Glomerular visceral epithelial cell (primary cell): ENCODE results near the gene TTC33.
"Not testable (repeated sequence)": the region's sequence is repeated elsewhere in the genome, so short reads cannot be mapped to it uniquely, and the experiment has no call there.

ENCODE experiments used
- DNase-seq: peaks from one replicate; pipeline ENCODE4 v3.0.0-alpha.2; 2016; ENCODE audit errors: extremely low spot score

TTC33 gene

GRCh38 chr5:40717281-40717680 lies 38.5 kb downstream of the TTC33 start:
- DNase-seq = no peak

- no peak for DNase-seq
These were observed 39.2 kb downstream of the TTC33 start for GRCh38 chr5:40716590-40716989.

- no peak for DNase-seq
These were observed 39.8 kb downstream of the TTC33 start for GRCh38 chr5:40716000-40716399.

- no peak for DNase-seq
These were observed 41.8 kb downstream of the TTC33 start for GRCh38 chr5:40714001-40714400.

- DNase-seq = not testable (repeated sequence)
These were observed 45.2 kb downstream of the TTC33 start for GRCh38 chr5:40710575-40710974.

GRCh38 chr5:40705484-40705883 lies 50.3 kb downstream of the TTC33 start:
- not testable (repeated sequence) for DNase-seq

- not testable (repeated sequence) for DNase-seq
These were observed 53.7 kb downstream of the TTC33 start for GRCh38 chr5:40702027-40702426.

- DNase-seq = no peak
These were observed 55.5 kb downstream of the TTC33 start for GRCh38 chr5:40700116-40700782.

GRCh38 chr5:40694433-40694832 lies 61.3 kb downstream of the TTC33 start:
- no peak for DNase-seq

- DNase-seq = no peak
These were observed 63.9 kb downstream of the TTC33 start for GRCh38 chr5:40691894-40692293.

- DNase-seq = no peak
These were observed 65.5 kb downstream of the TTC33 start for GRCh38 chr5:40690267-40690666.

GRCh38 chr5:40689438-40689837 lies 66.3 kb downstream of the TTC33 start:
- peak; percentile 84 for DNase-seq

GRCh38 chr5:40688996-40689395 lies 66.8 kb downstream of the TTC33 start:
- no peak for DNase-seq

GRCh38 chr5:40688127-40688761 lies 67.5 kb downstream of the TTC33 start:
- DNase-seq = peak; percentile 90

GRCh38 chr5:40687321-40687720 lies 68.4 kb downstream of the TTC33 start:
- no peak for DNase-seq

GRCh38 chr5:40685976-40686486 lies 69.7 kb downstream of the TTC33 start:
- no peak for DNase-seq

GRCh38 chr5:40685193-40685592 lies 70.6 kb downstream of the TTC33 start:
- DNase-seq = no peak

- no peak for DNase-seq
These were observed 72.5 kb downstream of the TTC33 start for GRCh38 chr5:40683305-40683704.

- no peak for DNase-seq
These were observed 73.4 kb downstream of the TTC33 start for GRCh38 chr5:40682154-40683017.

GRCh38 chr5:40681363-40682153 lies 74.2 kb downstream of the TTC33 start:
- peak; percentile 19 for DNase-seq

GRCh38 chr5:40680741-40681362 lies 74.9 kb downstream of the TTC33 start:
- peak; percentile 23 for DNase-seq
